GM18502 (cell line): ENCODE results near the gene ATIC.

ENCODE experiments used
- ATAC-seq: cut with Tn5 transposase; IDR thresholded peaks from one replicate; pipeline ENCODE4 v1.9.1; 2021; ENCODE audit warnings: mild to moderate bottlenecking; ENCODE audit not compliant: unreplicated experiment, poor library complexity

Gene ATIC

DNA sequence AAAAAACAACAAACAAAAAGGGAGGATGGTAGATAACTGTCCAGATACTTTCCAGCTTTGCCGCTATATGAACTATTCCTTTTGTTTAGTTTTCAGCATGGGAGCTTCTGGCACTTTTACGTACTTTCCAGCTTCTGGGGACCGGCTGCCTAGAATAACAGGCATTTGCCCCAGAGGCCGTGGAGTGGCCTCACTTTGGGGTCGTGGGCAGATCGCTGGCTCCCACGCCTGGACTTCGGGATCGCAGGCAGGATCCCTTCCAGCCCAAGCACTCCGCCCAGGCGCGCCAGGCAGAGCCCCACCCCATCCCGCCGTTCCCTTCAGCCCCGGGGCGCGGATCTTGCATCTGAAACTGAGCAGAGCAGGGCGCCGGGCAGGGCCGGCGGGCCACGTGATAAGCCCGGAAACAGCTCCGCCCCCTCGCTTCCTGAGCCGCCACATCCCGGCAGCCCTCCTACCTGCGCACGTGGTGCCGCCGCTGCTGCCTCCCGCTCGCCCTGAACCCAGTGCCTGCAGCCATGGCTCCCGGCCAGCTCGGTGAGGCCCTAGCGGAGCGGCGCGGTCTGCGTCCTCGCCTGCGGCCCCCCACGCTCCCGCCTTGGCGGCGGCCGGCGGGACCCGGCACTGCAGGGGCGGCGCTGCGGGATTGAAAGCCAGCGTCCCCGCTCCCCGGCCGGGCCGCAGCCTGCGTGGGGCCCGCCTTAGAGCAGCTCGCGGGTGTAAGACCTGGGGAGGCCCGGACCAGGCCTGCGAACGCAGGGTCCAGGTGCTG is at the start of gene ATIC:
TSS of gene ATIC (plus strand) at position 435 of the 772 bp plus-strand sequence. CDS start at position 519, 84 bp downstream.
- ATAC-seq = peak; percentile 99

DNA sequence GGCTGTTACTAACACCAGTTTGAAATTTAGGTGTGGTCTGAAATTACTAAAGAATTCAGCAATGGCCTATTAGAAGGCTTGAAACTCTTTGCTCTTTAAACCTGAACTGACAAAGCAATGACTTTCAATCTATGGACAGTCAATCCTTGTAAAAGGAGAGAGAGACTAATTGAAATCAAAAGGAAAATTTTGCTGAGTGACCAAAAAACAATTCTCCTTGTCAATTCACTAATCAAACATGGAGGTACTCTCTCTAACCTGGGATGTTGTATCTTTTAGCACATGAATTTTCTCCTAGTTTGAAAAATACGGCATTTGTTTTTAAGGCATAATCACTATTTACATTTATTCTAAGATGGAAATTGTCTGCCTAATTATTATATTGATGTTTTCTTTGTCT is 49.6 kb upstream of the ATIC start:
- no peak for ATAC-seq

DNA sequence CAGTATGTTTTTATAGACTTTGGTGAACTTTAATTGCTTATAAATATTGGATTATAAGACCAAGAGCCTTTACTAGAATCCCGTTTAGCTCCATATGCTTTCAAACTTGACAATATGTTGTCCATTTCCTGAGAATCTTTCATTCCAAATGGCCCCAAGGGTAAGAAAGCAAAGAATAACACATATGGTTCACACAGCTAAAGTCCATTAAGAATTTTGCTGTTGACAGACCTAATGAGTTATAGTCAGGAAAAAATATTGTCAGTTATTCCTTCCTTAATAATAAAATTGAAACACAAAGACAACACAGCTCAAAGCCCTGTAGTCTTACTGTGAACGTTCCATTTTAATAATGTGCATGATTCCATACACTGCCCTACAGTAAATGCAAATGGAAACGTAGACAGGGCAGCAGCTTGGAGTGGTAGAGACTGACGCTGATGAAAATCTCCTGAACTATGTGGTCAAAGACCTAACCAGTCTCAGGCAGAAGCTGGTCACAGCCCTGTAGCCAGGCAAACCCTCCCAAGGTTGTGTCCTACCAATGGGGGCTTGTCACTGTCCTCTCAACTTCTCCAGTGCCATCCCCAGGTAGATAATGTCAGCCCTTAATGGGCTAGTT is 49.0 kb upstream of the ATIC start:
- no peak for ATAC-seq

DNA sequence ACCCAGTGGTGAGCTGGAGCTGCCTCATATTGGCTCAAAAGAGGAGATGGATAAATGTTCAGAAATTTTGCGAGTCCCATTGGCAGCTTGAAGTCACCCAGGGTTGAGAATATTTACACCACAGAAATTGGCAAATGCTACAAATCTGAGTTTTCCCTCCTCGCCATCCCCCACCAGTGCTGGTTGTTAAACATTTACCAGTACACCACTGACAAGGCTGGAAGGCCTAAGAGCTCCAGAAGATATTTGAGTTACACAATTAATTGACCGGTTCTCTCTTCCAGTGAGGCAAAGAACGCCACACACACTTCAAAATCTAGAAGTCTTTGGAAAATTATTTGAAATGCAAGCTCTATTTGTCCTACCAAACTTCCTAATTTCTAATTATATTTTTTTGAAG is 47.5 kb upstream of the ATIC start:
- ATAC-seq = no peak

DNA sequence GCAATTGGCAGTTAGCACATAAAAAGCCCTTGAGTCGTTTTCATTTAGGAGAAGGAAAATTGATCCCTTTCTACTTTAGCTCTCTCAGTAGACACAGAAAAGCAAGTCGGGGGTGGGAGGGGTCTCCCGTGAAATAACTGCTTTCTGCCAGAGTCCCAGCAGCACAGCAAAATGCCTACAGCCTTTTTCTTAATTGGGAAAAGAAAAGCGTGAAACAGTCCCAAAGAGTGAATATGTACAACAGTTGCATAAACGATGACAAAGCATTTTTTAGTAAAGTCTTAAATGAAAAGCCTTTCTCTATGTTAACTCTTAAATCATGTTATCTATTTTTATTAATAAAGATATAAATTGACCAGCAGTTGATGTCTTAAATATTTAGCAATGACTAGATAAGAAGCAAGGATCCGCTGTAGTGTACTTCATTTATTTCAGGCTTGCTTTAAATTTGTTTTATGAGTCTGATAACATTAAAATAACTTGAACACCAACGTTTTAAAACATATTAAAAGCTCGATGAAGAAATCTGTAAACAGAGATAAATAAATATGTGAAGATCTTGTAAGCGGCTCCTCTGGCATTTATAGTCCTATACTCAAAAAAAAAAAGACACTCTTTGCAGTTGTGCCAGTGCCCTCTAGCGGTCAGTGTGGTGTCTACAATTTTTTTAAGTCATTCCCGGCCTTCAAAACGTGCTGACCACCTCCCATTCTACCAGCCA is 42.3 kb upstream of the ATIC start:
- peak; percentile 57 for ATAC-seq

DNA sequence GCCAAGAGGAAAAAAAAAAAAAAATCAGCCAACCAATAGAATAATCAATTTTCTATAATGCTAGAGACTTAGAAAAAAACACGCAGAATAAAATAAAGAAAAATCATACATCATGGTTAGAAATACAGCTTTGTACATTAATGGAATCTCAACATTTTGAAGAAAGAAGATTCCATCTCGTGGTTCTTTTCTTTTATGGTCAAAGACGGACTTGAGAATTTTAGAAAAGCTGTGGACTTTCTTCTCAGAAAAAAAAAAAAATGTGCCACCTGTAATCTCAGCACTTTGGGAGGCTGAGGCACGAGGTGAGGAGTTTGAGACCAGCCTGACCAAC is 41.8 kb upstream of the ATIC start:
- no peak for ATAC-seq

DNA sequence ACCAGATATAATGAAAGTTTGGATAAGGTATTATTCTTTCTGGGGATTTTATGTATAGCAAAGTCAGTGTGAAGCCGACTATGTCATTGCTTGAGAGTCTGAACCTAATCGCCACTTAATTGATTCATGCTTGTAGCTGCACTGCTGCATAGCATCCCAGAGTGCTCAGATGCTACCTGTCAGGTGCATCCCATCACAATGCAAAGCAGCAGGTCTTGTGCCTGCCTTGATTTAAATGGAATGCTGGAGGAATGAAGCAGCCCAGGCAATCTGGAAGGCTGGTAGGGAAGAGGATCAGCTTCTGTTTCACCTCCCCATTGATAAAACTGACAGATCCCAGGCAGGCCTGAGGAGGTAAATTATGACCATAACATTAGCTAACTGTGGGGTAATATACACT is 40.4 kb upstream of the ATIC start:
- ATAC-seq = no peak

DNA sequence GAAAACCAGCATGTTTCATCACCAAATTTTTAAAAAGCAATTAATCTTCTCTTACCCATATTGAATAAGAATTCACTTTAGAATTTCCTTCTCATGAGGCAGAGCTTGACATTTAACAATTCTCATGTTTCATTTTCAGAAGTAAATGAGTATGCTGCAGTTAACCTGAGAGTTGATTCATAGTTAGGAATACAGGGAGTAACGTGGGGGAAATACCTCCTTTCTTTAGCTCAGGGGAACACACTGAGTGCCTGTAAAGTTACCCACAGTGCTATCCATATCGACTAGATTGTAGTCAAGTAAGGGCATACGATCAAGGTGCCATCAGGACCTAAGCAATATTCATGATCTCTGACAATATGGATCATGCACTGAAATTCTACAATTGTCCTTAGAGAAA is 38.9 kb upstream of the ATIC start:
- no peak for ATAC-seq

DNA sequence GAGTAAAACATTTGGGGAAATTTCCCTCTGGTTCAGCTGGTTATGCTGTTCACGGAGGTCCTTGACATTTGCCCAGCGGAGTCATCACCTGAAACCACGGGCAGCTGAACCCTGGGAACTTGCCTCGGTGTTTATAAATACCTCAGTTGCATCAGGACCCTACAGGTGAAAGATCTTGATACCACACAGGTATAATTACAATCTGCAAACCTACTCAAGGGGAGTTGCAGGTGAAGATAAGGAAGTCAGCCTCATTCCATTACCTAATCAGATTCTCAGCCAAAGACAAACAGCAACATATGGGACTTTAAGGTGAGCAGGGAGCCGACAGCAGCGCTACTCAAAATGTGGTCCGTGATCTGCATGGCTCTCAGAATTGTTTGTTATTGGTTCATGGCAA is 37.0 kb upstream of the ATIC start:
- no peak for ATAC-seq

DNA sequence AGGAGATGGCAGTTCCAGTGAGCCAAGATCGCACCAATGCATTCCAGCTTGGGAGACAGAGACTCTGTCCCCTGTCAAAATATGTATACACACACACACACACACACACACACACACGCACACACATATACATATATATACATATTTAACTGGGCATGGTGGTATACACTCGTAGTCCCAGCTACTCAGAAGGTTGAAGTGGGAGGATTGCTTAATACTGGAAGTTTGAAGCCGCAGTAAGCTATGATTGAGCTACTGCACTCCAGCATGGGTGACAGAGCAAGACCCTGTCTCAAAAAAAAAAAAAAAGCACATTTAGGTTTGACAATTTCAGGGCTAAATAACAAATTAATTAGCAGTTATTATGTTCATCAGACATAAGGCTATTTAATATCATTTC is 36.0 kb upstream of the ATIC start:
- no peak for ATAC-seq

DNA sequence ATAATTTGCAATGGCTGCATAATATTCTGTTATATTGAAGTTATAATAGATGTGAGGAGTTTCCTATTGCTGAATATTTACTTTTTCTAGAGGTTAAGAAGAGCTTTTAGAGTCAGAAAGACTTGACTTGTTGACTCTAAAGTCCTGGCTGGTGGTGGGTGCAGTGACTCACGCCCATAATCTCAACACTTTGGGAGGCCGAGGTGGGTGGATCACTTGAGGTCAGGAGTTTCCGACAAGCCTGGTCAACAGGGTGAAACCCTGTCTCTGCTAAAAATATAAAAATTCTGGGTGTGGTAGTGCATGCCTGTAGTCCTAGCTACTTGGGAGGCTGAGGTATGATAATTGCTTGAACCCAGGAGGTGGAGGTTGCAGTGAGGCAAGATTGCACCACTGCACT is 33.9 kb upstream of the ATIC start:
- no peak for ATAC-seq

DNA sequence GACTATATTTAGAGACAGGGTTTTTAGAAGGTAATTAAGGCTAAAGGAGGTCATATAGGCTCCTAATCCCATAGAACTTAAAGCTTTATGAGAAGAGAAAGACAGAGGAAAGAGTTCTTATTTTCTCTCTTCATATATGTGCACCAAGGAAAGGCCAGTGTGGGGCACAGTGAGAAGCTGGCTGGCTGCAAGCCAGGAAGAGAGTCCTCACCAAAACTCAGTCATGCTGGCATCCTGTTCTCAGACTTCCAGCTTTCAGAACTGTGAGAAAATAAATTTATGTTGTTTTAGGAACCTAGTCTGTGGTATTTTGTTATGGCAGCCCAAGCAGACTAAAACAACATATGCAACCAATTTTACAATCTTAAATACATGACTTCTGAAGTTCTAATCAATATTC is 31.5 kb upstream of the ATIC start:
- no peak for ATAC-seq

DNA sequence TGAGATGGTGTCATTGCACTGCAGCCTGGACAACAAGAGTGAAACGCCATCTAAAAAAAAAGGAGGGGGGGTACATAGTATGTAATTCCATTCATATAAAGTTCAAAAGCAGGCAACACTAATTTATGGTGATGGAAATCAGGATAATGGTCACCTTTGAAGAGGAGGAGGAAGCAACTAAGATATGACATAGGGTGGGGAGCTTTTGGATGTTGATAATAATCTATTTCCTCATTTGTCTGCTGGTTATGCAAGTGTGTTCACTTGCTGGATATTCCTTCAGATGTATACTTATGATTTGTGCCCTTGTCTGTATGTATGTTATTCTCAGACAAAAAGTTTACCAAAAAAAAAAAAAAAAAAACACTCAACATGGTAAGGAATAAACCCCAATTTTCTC is 28.6 kb upstream of the ATIC start:
- ATAC-seq = no peak

DNA sequence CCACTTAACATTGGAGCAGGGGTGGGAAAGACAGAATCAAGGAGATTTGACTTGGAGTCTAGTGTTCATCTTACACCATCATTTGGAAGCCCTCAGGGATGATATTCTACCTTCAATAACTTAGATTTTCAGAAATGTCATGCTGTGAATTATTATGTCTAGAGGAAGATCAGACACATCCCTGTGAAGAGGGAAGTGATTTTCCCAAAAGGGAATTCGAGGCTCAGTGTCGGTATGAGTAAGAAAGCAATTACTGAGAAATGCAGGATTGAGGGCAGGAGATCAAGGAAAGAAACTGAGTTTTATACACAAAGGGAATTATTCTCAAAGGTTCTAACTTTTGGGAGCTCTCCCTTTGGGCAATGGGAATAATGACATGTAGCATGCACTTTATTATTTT is 25.6 kb upstream of the ATIC start:
- no peak for ATAC-seq

DNA sequence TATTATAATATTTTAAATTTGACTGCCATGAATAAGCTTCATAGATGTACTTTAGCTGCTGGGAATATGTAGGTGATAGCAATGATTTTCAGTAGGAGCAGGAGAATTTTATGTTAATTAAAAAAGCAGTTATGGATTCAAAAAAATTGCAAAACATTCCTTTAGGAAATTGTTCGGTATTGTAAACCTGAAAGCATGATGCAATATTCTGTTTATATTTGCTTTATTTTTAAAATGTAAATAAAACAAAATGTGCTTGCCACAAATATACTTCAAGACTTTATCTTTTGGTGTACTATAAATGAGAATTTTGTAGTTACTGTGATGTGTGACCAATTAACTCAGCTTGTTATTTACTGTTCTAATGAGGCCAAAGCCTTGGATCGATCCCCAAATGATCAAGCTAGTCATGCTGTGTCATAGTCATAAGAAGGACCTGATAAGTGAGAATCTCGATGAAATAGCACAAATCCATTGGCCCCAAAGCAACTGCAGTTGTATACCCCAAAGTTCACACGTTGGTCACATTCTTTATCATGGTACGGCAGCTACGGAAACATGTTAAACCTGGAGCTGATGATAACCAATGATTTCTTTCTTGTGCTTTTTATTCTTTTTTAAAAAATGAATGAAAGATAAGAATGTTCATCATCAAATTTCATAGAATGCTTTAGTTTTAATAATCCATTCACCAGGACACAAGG is 23.6 kb upstream of the ATIC start:
- ATAC-seq = no peak

DNA sequence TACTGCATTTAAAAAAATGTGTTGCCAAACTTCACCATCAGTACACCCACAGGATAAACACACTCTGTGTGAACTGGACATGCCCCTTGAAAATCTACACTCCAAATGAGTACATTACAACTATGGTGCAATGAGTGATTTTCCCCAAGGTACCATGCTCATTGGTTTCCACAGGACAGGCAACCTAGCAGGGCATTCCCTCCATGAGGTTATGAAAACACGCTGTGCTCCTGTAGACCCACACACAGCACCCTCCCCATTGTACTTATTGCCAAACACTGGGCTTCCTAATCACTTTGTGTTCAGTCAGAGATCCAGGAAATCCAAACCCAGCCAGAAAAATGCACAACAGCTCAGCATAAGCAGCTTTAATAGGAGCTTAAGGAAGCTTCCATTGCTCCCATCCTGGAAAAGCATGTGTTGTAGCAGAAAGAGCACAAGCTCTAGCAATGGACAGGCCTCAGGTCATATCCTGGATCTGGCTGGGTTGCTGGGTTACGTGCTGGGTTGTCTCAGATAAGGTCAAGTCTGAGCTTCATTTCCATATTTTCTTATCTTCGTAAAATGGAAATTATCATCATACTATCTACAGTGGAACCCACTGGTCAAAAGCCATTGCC is 20.8 kb upstream of the ATIC start:
- ATAC-seq = no peak

DNA sequence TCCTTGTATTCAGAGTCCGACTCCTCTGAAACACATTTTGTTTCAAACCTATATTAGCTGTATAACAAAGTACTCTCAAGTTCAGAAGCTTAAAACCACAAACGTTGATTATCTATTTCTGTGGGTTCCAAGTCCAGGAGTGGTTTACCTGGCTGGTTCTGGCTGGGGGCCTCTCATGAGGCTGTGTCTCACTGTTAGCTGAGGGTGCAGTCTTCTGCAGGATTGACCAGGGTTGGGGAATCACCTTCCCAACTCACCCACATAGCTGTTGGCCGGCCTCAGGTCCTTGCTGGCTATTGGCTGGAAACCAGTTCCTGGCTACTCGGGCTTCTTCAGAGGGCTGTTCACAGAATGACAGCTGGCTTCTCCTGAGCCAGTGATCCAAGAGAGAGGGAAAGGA is 18.0 kb upstream of the ATIC start:
- no peak for ATAC-seq

DNA sequence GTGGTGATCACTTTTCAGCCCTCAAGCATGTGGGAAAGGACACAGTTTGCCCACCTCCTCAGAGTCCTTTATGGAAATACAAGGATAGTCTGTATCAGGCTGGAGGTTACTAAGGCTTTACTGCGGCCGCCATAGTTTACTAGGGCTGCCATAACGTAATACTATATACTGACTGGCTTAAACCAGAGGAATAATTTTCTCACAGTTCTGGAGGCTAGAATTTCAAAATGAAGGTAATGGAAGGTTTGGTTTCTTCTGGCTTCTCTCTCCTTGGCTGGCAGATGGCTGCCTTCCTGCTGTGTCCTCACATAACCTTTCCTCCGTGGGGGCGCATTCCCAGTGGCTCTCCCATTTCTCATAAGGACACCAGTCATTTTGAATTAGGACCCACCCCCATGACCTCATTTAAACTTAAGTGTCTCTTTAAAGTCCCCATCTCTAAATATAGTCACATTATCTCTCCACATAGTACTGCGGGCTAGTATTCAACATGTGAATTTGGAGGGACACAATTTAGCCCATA is 12.5 kb upstream of the ATIC start:
- no peak for ATAC-seq

DNA sequence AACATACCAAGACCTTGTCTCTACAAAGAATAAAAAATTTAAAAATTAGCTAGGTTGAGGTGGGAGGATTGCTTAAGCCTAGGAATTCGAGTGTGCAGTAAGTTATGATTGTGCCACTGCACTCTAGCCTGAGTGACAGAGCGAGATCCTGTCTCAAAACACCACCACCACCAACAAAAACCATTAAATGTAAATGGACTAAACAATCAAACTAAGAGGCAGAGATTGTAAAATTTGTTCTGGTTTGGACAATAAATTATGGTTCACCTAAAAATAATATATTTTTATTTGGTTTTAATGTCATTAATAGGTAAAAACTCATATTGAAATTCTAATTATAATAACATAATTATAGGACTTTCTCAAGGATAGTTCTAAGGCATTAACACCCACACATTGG is 9.9 kb upstream of the ATIC start:
- ATAC-seq = no peak

DNA sequence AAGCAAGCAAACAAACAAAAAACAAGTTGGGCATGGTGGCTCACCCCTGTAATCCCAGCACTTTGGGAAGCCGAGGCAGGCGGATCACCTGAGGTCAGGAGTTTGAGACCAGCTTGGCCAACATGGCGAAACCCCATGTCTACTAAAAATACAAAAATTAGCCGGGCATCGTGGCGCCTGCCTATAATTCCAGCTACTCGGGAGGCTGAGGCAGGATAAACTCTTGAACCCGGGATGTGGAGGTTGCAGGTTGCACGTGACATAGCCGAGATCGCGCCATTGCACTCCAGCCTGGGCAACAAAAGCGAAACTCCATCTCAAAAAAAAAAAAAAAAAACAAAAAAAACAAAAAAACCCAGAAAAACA is 617 bp upstream of the ATIC start:
- ATAC-seq = peak; percentile 33

DNA sequence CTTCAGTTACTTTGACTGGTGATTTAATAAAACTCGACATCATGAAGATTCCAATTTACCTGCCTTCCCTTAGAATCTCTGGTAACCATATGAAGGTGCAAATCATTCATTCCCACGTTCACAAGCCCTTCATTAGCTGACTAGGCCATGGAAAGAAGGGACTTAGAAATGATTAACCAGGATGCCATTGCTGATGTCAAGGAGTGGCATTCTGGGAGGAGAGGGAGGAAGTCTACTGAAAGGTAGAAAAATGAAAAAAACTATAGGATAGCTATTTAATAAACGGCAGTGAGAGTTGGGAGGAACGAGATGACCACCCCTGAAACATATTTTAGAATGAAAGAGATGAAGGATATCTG is 1.4 kb downstream of the ATIC start:
- no peak for ATAC-seq
